Suppressor macrophage treated with lipopolysaccharide for 4 hours (primary cell): ENCODE data around the gene FAM53B.
"Not testable (repeated sequence)": the region's sequence is repeated elsewhere in the genome, so short reads cannot be mapped to it uniquely, and the experiment has no call there.

Experiments
- DNase-seq: peaks from one replicate; pipeline ENCODE4 v3.0.0-alpha.2; 2020

The FAM53B gene

GRCh38 chr10:124595143-124595883 is 148.9 kb downstream of the FAM53B start:
- DNase-seq = no peak

DNA sequence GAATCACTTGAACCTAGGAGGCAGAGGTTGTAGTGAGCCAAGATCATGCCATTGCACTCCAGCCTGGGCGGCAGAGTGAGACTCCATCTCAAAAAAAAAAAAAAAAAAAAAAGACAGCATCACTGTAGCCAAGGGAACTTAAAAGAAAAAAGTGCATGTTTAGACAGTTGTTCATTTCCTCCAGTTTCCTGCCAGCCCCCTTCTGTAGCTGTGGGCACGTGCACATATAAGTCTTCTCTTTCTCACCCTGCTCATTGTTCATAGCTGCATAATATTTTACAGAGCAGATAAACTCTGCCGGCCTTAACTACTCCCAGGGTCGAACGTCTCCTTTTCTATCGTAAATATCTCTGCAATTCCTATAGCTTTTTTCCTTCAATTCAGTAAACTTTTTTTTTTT is 149.9 kb downstream of the FAM53B start:
- no peak for DNase-seq

GRCh38 chr10:124593431-124593985 is 150.7 kb downstream of the FAM53B start:
- DNase-seq = no peak

- DNase-seq = no peak
Measured at GRCh38 chr10:124592736-124593430, 151.3 kb downstream of the FAM53B start.

GRCh38 chr10:124592101-124592500 is 152.1 kb downstream of the FAM53B start:
- no peak for DNase-seq

DNA sequence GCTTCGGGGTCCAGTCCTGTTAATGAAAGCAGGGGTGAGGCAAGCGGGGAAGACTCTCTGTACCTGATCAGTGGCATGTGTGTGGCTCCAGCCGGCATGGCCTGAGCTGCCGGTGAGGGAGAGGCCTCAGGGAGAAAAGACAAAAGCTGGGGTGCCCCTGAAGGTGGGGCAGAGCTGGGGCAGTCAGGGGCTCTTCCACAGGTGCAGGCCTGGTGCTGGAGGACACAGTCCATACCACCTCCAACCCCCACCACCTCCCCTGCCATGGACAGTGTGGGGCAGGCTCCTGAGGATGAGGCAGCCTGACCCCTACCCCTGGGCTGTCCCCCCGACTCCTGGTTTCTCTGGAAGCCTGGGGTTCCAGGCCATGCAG is 153.1 kb downstream of the FAM53B start:
- DNase-seq = no peak

- no peak for DNase-seq
Measured at GRCh38 chr10:124590216-124591122, 153.7 kb downstream of the FAM53B start.

DNA sequence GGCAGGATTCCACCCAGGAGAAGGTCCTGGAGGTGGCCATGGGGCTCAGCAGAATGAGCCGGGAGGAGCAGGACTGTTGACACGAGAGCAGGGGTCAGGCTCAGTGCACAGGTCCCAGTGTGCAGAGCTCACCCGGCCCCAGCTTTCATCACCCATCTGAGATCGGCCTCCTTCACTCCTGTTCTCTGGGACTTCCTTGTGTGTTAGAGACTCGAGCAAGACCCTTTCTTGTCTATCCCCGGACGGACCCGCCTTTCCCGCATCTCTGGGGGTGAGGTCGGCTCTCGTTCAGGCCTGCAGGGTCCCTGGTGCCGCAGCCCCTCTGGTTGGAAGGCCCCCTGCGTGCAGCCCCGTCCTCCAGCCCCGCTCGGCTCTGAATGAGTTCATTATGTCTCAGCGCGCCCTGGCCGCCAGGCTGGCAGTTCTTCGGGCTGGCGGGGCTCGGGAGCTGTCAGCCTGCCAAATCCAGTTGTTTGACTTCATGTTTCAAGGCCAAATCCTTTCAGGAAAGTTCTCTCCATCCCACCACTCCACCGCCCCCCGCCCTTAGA is 154.6 kb downstream of the FAM53B start:
- no peak for DNase-seq

DNA sequence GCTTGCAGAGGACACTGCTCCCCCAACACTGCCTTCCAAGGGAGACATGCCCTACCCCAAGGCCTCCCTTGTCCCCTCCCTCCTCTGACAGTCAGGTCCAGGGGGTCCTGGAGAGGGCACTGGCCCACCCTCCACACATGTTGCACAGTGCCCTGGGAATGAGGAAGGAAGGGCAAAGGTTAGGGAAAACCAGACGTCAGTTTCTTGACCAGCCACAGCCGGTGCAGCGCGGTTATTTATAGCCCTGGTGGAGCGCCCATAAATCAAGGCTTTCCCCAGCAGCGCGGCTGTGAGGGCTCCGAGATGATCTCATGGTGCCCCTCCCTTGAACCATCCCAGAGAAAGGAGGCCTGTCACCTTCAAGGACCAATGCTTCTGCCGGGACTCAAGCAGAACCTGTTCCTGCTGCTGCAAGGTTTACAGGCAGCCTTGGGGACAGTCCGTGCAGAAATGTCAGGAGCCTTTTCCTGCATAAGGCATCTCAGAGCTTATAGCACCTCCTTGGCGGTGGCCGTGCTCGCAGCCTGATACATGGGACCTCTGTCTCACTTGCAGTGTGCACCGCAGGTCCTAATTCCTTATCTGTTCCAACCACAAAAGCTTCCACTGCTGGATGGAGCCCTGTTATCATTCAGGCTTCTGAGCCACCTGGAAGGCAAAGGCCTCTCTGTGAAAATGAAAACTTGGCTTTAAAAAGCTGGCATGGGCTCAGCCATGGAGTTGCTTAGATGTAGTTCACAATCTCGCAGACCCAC is 155.3 kb downstream of the FAM53B start:
- DNase-seq = peak; percentile 16

DNA sequence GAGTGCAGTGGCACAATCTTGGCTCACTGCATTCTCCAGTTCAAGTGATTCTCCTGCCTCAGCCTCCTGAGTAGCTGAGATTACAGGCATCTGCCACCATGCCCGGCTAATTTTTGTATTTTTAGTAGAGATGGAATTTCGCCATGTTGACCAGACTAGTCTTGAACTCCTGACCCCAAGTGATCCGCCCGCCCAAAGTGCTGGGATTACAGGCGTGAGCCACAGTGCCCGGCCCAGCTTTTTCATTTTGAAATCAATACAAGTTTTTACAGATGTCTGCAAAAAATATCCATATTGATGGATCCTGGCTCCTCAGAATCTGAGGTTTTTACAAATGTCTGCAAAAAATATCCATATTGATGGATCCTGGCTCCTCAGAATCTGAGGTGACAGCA is 155.8 kb downstream of the FAM53B start:
- not testable (repeated sequence) for DNase-seq

- no peak for DNase-seq
Measured at GRCh38 chr10:124587811-124588211, 156.4 kb downstream of the FAM53B start.

GRCh38 chr10:124586142-124586541 is 158.0 kb downstream of the FAM53B start:
- no peak for DNase-seq

GRCh38 chr10:124579011-124579399 is 165.2 kb downstream of the FAM53B start:
- no peak for DNase-seq

DNA sequence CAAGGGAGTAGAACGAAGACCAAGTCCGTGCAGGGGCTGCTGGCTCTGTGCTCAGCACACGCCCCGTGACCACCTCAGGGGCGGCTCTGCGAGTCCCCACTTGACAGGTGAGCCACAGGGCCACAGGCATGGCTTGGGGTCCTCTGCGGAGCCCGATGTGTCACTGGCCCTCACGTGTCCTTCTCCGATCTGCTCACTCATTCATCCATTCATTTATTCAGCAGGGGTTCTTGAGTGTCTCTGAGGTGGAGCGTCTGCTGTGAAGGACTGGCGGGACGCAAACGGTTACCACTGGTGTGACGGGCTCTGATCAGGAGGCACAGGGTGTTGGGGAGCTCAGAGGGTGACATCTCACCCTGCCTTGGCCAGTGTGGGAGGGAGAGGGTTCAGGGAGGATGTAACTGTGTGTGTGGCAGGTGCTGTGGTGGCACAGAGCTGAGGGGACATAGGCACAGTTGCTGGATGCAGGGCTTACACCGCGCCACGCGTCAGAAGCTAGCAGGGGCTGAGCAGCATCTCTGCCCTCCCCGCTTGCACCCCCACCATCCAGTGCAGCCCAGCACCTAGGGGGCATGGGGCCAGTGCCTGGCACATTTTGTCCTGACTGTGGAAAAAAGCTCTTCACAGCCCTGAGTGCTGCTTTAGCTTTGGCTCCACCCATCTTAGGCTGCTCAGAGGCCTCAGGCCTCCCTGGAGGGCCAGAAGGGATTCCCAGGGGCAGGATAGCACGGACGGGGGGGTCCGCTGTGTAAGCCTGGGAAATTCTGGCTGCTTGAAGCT is 165.8 kb downstream of the FAM53B start:
- DNase-seq = no peak

DNA sequence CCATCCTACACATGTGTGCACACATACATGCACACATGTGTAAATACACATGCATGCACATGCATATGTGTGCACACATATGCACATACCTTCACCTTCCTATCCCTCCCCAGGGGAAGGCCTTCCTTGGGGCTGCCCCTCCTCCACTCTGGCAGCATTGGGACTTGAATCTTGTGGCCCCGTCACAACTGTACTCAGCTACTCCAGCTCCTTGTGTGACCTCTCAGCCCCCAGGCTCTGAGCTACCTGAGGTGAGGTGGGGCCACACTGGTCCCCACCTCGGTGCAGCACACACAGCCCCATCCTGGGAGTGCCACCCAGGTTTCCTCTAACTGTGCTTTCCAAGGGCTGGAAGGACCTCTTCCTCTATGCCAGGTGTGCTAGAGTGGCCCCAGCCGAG is 166.5 kb downstream of the FAM53B start:
- DNase-seq = no peak

DNA sequence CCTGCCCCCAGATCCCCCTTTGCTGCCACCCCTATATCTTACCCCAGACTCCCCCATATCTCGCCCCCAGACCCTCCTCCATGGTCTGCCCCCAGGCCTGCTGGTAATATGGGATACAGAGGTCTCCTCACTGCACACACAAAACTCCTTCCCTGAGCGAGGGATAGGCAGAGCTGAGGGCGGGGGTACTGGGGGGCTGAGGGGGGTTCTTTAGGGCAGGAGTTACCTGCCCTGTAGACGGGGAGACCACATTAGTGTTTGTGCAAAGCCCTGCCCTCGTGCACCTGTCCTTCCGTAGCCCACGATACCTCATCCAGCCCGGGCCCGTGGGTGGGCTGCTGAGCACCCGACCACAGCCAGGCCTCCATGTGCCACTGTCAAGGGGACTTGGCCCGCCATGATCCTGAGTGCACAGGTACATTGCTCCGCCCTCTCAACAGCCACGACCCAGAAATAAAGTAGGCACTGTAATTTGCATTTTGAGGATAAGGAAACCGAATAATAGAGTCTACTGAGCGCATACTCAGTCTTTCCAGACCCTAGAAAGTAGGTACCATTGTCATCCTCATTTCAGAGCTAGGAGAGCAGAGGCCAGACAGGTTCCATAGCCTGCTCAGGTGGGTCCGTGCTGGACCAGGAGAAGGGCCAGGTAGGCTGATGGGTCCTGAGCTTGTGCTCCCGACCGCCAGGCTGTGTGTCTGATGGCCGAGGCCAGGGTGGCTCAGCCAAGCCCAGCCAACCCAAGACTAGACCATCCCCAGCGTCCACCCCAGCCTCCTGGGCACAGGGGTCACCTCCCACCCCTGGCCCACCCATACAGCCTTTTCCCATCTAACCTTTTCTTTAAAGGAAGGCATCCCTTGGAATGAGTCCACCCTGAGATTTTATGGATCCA is 167.4 kb downstream of the FAM53B start:
- DNase-seq = no peak

- no peak for DNase-seq
Measured at GRCh38 chr10:124575107-124576035, 168.8 kb downstream of the FAM53B start.

GRCh38 chr10:124574456-124575070 is 169.6 kb downstream of the FAM53B start:
- no peak for DNase-seq
